Measurements from ENCODE around the gene RNF40. TPM values are rescaled to one million over a fixed set of nuclear protein-coding genes. Genes with fewer than 3 reads are reported as not detected.
"Not testable (repeated sequence)": the region's sequence is repeated elsewhere in the genome, so short reads cannot be mapped to it uniquely, and the experiment has no call there.

Gene RNF40
- total RNA-seq, 1 donor from 2014 or later: 80.0 TPM

- no peak for DNase-seq
These were observed 20.6 kb downstream of the RNF40 start for GRCh38 chr16:30782486-30783279.

- DNase-seq: no peak
These were observed 21.4 kb downstream of the RNF40 start for GRCh38 chr16:30783280-30784109.

- no peak for DNase-seq
These were observed 22.1 kb downstream of the RNF40 start for GRCh38 chr16:30784215-30784614.

- no peak for DNase-seq
These were observed 23.3 kb downstream of the RNF40 start for GRCh38 chr16:30785126-30786106.

- DNase-seq: peak; percentile 51
These were observed 24.2 kb downstream of the RNF40 start for GRCh38 chr16:30786115-30786935.

- DNase-seq: peak; percentile 50
These were observed 25.0 kb downstream of the RNF40 start, which contains the start of gene ZNF629 for GRCh38 chr16:30786936-30787612. ZNF629 (minus strand) TSS chr16:30787205; CDS start chr16:30784482, 2,723 bp downstream.

GRCh38 chr16:30787613-30788378 lies 25.7 kb downstream of the RNF40 start:
- DNase-seq: no peak

- DNase-seq: no peak
These were observed 31.5 kb downstream of the RNF40 start for GRCh38 chr16:30793508-30794069.

GRCh38 chr16:30794634-30795033 lies 32.5 kb downstream of the RNF40 start:
- DNase-seq: no peak

GRCh38 chr16:30797670-30798309 lies 35.7 kb downstream of the RNF40 start:
- DNase-seq: no peak

- DNase-seq: no peak
These were observed 40.8 kb downstream of the RNF40 start for GRCh38 chr16:30802936-30803335.

GRCh38 chr16:30805056-30805369 lies 42.9 kb downstream of the RNF40 start:
- DNase-seq: no peak

GRCh38 chr16:30805370-30806169 lies 43.4 kb downstream of the RNF40 start:
- peak; percentile 84 for DNase-seq

GRCh38 chr16:30808146-30808545 lies 46.0 kb downstream of the RNF40 start:
- no peak for DNase-seq

GRCh38 chr16:30808890-30809426 lies 46.8 kb downstream of the RNF40 start:
- DNase-seq: not testable (repeated sequence)

- not testable (repeated sequence) for DNase-seq
These were observed 47.6 kb downstream of the RNF40 start for GRCh38 chr16:30809675-30810074.

- no peak for DNase-seq
These were observed 51.7 kb downstream of the RNF40 start for GRCh38 chr16:30813821-30814189.

- DNase-seq: no peak
These were observed 54.6 kb downstream of the RNF40 start for GRCh38 chr16:30816769-30817168.

All from occipital lobe (tissue), 2 donors.